Stimulated activated CD4-positive, alpha-beta T cell treated with anti-CD3 and anti-CD28 coated beads, Interleukin-15, amount 100 ng/mL, for 24 hours (primary cell): Measurements from ENCODE around the gene MAGEA10.
"Not testable (repeated sequence)": the region's sequence is repeated elsewhere in the genome, so short reads cannot be mapped to it uniquely, and the experiment has no call there.

Source experiments
- DNase-seq: peaks from one replicate; pipeline ENCODE4 v3.0.0-alpha.2; 2020

The MAGEA10 gene

DNA sequence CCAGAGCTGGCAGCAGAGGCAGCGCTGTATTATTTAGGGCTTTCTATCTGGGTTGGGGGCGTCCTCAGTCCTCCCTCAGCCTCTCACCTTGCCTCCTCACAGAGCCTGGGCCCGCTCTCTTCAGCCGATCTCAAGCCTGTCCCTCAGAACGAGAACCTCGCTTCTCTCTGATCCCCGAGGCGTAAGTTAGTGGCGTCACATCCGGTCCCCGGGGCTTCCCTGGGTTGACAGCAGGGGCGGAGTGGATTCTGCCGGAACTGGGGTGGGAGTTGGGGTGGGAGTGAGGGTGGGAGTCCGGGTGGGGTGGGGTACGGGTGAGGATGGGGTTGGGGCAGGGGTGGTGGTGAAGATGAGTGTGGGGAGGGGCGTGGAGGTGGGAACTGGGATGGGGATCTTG lies at the start of gene MAGEA10:
TSS of gene MAGEA10 (minus strand) at position 190 of the 397 bp plus-strand sequence. CDS start 2,957 bp downstream, outside the sequence.
- DNase-seq = no peak

DNA sequence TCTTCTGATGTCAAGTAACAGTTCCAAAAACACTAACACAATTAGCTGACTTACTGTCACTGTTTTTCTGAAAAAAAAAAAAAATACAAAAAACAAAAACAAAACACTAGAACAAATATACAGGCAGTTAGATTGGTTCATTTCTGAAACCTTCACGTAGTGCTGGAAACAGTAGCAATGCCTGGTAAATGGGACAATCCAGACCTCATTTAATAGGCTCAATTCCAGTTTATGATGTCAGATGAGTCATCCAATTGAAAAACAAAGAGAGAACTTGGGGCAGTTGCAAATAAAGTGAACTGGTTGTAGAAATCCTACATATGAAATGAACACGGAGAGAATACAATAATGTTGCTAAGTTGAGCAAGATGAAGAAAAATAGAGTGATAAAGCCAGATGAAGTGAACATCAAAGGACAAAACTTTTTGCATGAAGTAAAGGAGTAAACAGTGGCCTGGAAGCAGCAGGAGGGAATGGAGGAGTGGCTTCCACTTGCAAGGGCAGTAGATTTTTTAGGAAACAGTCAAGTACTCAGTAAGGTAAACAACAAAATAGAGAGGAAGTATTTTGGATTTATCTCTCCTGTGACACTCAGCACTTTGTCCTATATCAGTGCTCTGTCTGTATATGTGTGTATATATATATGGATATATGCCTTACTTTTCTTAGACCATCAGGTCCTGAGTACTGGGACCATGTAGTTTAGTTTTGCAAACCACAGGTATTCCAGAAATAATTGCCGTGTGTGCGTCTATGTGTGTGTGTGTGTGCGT lies 39.3 kb upstream of the MAGEA10 start:
- DNase-seq = no peak

DNA sequence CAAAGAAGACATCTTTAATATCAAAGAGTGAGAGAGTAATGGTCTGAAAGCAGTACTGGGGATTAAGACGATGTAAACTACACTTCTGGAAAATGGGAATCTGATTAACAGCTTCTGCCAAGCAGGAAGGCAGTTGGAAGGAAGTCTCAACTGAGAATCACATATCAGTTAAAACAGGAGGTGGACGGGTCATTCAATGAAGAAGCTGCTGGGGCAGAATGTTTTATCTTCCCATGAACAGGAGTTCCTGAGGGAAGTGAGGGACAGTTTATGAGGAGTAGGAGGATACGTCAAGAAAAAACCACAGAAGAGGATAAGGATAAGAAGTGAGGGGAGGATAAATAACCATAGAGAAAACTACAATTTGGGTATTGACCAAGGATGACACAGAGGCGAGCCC lies 38.7 kb upstream of the MAGEA10 start:
- no peak for DNase-seq

- DNase-seq = not testable (repeated sequence)
Observed at GRCh38 chrX:152175892-152176291, 37.5 kb upstream of the MAGEA10 start.

DNA sequence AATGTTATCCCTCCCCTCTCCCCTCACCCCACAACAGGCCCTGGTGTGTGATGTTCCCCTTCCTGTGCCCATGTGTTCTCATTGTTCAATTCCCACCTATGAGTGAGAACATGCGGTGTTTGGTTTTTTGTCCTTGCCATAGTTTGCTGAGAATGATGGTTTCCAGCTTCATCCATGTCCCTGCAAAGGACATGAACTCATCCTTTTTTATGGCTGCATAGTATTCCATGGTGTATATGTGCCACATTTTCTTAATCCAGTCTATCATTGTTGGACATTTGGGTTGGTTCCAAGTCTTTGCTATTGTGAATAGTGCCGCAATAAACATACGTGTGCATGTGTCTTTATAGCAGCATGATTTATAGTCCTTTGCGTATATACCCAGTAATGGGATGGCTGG lies 35.5 kb upstream of the MAGEA10 start:
- DNase-seq = not testable (repeated sequence)

DNA sequence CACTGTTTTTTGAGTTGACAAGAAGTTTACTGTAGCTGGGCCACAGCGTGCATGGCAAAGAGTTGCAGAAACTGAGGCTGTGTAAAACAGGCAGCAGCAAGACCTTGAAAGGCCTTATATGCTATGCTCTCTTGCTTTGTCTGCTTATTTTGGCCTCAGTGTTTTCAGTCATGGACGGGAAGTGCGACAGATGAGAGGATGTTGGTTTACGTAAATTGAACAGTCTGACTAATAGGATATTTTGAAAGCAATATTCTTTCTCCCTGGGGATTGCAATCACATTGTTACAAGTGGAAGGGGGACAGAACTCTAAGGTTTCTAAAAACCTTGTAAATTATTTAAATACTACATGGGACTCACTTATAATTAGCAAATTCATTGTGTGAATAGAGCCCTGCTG lies 32.2 kb upstream of the MAGEA10 start:
- DNase-seq = no peak

DNA sequence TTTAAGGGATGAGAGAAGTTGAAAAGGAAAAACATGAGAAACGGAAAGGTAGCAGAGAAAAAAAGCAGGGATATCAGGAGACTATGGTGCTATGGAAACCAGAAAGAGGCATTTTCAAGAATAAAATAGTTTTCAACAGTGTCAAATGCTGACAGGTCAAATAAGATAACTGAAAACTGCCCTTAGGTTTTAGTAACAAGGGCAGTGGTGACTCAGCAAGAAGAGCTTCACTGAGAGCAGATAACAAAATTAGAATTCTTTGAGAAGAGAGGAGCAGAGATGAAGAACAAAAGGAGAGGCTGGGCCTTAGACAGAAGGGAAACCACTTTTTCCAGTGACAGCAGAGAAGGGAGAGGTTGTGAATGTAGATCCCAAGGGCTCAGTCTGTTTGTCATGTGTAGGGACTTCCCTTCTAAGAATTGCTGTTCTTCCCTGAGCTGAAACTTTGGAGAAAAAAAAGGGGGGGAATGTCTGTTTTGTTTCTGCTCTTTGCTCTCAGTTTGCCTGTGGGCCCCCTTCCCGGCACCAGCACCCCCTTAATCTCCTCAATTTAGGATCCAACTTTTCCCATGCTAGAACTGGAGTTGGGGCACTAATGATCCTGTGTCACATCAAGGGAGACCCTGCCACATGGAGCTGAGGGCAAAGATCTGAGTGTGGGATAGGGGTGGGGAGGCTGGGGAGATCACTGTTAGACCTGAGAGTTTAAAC lies 26.8 kb upstream of the MAGEA10 start:
- no peak for DNase-seq

DNA sequence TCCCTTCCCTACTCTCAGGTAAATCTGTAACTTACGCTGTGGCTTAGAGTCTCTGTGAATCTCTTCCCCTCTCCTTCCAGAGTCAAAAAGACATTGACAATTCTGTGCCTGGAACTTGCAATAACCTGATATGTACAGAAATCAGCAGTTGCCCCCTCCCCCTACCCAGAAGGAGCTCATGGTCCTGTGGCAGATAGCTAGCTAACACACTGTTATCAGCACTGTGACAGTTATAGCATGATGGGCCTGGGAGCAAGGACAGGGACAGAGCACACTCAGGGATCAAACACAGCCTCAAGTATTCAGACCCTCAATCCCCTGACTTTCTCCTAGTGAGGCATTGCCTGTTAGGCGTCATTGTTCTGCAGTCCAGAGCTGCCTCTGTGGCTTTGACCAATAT lies 18.7 kb upstream of the MAGEA10 start:
- DNase-seq = no peak

GRCh38 chrX:152155766-152156310 lies 17.5 kb upstream of the MAGEA10 start:
- no peak for DNase-seq

- DNase-seq = no peak
Observed at GRCh38 chrX:152154050-152154449, 15.7 kb upstream of the MAGEA10 start.

- no peak for DNase-seq
Observed at GRCh38 chrX:152151256-152151655, 12.9 kb upstream of the MAGEA10 start.

- no peak for DNase-seq
Observed at GRCh38 chrX:152149648-152150047, 11.3 kb upstream of the MAGEA10 start.

- DNase-seq = no peak
Observed at GRCh38 chrX:152139589-152139988, 1.2 kb upstream of the MAGEA10 start.

DNA sequence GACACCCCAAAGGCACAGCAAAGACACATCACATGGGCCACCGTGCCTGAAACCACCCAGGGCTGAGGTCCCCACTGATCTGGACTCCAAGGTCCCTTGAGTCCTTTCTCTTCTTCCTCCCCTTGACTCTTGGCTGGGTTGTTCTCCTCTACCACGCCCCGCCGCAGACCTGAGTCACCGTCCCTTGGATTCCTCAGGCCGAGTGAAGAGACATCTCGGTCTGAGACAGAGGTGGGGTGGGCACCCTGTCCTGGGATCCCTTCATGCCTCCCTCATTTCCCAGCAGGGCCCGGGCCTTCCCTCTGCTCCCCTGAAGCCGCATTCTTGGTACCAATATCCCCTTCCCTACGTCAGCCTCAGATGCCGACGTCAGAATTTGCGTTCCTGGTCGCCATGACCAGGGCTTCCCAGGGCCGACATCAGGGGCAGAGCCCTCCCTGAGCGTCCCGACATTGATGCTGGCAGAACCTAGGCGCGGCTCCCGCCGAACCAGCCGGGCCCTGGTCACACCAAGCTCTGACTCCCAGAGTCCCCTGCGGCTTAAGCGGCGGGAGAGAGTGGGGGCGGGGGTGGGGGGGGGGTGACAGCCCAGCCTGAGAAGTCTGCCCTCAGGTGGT lies 498 bp downstream of the MAGEA10 start:
- no peak for DNase-seq

GRCh38 chrX:152136312-152136711 lies 2.1 kb downstream of the MAGEA10 start:
- DNase-seq = no peak

DNA sequence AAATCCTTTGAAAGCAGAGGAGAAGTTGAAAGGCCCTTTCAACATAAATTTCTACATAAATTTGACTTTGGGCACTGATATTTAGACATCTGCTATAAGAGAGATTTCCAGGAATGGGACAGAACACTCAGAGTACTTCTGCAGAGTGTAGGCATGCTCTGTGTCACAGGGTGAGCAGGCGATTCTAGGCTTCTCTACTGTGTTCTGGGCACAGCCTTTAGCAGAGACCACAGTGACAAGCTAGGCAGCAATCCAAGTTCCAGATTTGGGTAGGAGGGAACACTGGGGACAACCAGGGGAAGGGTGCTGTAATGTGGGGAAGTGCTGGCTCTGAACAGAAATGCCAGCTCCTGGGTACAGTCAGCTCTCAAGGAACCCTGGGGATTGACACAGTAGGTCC lies 6.9 kb downstream of the MAGEA10 start:
- DNase-seq = no peak

DNA sequence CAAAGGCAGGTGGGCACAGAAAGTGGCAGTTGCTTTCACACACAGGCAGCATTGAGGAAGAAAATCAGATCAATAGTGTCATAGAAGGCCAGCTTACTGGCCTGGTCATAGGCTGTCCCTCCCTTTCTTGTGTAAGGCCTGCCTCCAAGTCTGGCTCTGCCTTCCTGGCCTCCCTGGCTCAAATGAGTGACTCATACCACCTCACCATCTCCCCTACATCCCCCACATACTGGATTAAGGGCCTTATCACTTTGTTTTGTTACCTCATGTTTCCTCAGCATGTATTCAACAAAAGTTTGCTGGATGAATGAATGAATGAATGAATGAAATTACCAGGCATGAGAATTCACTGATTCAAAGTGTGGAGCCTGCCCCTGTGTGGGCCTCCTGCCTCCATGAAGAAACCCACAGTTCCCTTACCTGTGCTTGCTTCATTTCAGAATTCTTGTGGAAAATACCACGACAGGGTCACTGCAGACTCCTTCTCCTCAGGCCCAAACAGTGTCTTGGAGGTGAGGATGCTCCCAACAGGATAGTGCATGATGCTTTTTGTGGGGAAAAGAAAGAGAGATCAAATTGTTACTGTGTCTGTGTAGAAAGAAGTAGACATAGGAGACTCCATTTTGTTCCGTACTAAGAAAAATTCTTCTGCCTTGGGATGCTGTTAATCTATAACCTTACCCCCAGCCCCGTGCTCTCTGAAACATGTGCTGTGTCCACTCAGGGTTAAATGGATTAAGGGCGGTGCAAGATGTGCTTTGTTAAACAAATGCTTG lies 9.1 kb downstream of the MAGEA10 start:
- DNase-seq = not testable (repeated sequence)

DNA sequence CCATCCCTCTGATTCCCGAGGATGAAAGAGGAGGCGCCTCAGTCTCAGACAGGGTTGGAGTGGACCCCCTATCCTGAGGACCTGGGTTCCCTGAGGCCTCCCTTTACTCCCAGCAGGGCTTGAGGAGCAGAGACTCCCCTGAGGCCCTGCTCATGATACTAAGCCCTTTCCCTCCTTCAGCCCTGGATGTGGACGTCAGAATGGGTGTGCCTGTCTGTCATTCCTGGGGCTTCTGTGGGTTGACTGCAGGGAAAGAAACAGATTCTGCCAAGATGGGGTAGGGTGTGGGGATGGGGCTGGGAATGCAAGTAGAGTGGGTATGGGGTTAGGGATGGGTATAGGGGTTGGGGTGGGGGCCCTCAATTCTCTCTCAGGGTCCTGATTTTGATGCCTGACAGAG lies 21.1 kb downstream of the MAGEA10 start:
- no peak for DNase-seq

GRCh38 chrX:152108527-152108926 lies 29.9 kb downstream of the MAGEA10 start:
- no peak for DNase-seq

DNA sequence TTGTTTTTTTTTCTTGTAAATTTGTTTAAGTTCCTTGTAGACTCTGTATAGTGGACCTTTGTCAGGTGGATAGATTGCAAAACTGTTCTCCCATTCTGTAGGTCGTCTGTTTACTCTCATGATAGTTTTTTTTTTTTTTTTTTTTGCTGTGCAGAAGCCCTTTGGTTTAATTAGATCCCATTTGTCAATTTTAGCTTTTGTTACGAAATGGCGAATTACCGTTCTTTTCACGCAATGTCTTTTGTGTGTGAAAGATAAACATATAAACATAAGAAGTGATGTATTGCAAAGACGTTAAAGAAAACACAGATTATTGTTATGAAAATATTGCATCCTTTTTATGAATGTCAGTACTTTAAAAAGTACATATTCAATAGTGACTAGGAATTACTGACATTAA lies 34.5 kb downstream of the MAGEA10 start:
- no peak for DNase-seq

- no peak for DNase-seq
Observed at GRCh38 chrX:152086141-152086540, 52.2 kb downstream of the MAGEA10 start.
